Mesendoderm (in vitro differentiated cells): ENCODE measurements around the gene GNAS.

Experiments
- DNase-seq: peaks from one replicate; pipeline ENCODE4 v3.0.0; 2013
- H2AK5ac ChIP-seq: 2 replicates; pipeline ENCODE4 v1.6.1; 2013; ENCODE audit warnings: low read length, inconsistent platforms
- H2BK120ac ChIP-seq: 2 replicates; pipeline ENCODE4 v1.6.1; 2013; ENCODE audit warnings: low read depth, mild to moderate bottlenecking, low read length, moderate library complexity, mixed read lengths
- H2BK15ac ChIP-seq: replicated peaks from 2 replicates; pipeline ENCODE4 v1.6.1; 2013; ENCODE audit warnings: low read depth, mild to moderate bottlenecking, moderate library complexity
- H2BK5ac ChIP-seq: 2 replicates; pipeline ENCODE4 v1.6.1; 2013; ENCODE audit warnings: low read length, inconsistent platforms
- H3K18ac ChIP-seq: 2 replicates; pipeline ENCODE4 v1.6.1; 2013; ENCODE audit warnings: mild to moderate bottlenecking, low read length, mixed read lengths
- H3K23ac ChIP-seq: one replicate; pipeline ENCODE4 v1.6.1; 2013; ENCODE audit warnings: low read length
- H3K27ac ChIP-seq: 2 replicates; pipeline ENCODE4 v1.5.1; 2013; ENCODE audit warnings: low read depth, mild to moderate bottlenecking, inconsistent platforms, low read length, moderate library complexity
- H3K27me3 ChIP-seq: 2 replicates; pipeline ENCODE4 v1.6.1; 2013; ENCODE audit warnings: low read length, control low read depth, mild to moderate bottlenecking, inconsistent platforms; ENCODE audit not compliant: insufficient read depth, poor library complexity
- H3K36me3 ChIP-seq: 2 replicates; pipeline ENCODE4 v1.6.1; 2013; ENCODE audit warnings: low read length, inconsistent platforms; ENCODE audit not compliant: control insufficient read depth, insufficient read depth
- H3K4ac ChIP-seq: one replicate; pipeline ENCODE4 v1.6.1; 2013; ENCODE audit warnings: low read depth, mild to moderate bottlenecking, low read length, moderate library complexity
- H3K4me1 ChIP-seq: 2 replicates; pipeline ENCODE4 v1.6.1; 2013; ENCODE audit warnings: low read depth, low read length, inconsistent platforms; ENCODE audit not compliant: control insufficient read depth
- H3K4me2 ChIP-seq: 2 replicates; pipeline ENCODE4 v1.6.1; 2013; ENCODE audit warnings: low read length
- H3K4me3 ChIP-seq: 2 replicates; pipeline ENCODE4 v1.5.1; 2013; ENCODE audit warnings: mild to moderate bottlenecking, low read length
- H3K56ac ChIP-seq: one replicate; pipeline ENCODE4 v1.6.1; 2013; ENCODE audit warnings: low read length
- H3K79me1 ChIP-seq: 2 replicates; pipeline ENCODE4 v1.6.1; 2013; ENCODE audit warnings: low read length, inconsistent platforms
- H3K79me2 ChIP-seq: 2 replicates; pipeline ENCODE4 v1.6.1; 2013; ENCODE audit warnings: mild to moderate bottlenecking, low read length; ENCODE audit not compliant: control insufficient read depth, insufficient read depth
- H3K9ac ChIP-seq: 2 replicates; pipeline ENCODE4 v1.6.1; 2013; ENCODE audit warnings: low read length, inconsistent platforms
- H4K5ac ChIP-seq: one replicate; pipeline ENCODE4 v1.6.1; 2013; ENCODE audit warnings: low read length
- H4K8ac ChIP-seq: one replicate; pipeline ENCODE4 v1.6.1; 2013; ENCODE audit warnings: low read depth, mild to moderate bottlenecking, control low read depth, low read length, moderate library complexity
- WGBS: extraction: QIAGEN DNeasy Blood & Tissue Kit; methylation state at CpG from one replicate; pipeline ENCODE4 v1.1.7; 2013; ENCODE audit warnings: low lambda C conversion rate, missing lambda C conversion rate; ENCODE audit not compliant: insufficient coverage; ENCODE audit errors: extremely low coverage; 5-methylcytosine and 5-hydroxymethylcytosine counted together

Gene GNAS

DNA sequence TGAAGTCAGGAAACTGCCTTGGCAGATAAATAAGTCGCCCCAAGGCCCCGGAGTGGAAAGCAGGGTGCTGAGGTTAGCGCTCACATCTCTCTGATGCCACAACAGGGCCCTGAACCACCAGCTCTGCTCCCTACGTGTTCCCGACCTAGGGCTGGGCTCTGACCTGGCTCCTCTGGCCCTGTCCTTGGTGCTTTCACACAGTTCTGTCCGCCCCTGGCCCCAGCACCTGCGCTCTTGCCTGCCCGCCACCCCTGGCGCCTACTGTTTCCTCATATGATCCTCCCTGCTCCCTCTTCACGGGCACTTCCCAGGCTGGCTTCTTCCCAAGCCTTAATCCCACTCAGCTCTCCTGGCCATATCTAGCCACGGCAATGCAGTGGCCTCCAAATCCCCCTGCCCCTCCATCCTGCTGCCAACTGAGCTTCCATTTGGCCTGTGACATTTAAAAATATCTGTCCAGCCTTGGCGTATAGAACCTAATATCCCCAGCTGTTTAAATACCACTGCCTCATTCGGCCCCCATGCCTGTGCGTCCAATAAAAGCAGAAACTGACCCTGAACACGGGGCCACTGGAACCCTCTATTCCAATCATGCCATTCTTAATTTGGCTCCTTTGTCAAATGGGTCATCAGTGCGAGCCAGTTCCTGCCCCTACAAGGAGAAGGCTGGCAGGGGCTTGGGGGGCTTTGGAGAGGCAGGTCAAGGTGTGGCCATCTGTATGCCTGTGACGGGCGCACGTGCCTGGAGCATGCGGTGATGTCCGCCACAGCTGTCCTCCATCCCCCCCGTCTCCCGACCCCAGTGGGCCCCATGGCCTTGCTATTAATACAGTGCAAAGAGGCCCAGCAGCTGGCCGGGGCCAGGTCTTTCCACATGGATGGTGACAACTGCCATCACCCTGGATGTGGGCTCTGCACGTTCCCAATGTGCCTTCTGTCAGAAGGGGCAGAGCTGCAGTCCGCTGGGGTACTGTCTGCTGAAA, 29.5 kb upstream of the GNAS start:
- Histone ChIP-seq H2AK5ac (no peak overlapping the region), H4K8ac (no peak overlapping the region), H3K4me3 (no peak overlapping the region), H3K36me3 (peaks cover 3% of the 10 kb centered on the region), H3K56ac (no peak overlapping the region), H2BK15ac (no peak overlapping the region), H3K4me1 (no peaks in the 10 kb centered on the region), H2BK120ac (no peak overlapping the region), H3K4ac (no peak overlapping the region), H3K27ac (no peak overlapping the region), H3K18ac (no peak overlapping the region), H3K23ac (no peak overlapping the region), H4K5ac (no peak overlapping the region), H3K9ac (no peak overlapping the region), H3K79me1 (peaks cover 2% of the 10 kb centered on the region), H2BK5ac (no peak overlapping the region), H3K4me2 (no peak overlapping the region), H3K27me3 (no peaks in the 10 kb centered on the region), H3K79me2 (peaks cover 2% of the 10 kb centered on the region)
- no peak for DNase-seq
- WGBS: no CpG with 5 or more reads among the region's 26 CpGs

DNA sequence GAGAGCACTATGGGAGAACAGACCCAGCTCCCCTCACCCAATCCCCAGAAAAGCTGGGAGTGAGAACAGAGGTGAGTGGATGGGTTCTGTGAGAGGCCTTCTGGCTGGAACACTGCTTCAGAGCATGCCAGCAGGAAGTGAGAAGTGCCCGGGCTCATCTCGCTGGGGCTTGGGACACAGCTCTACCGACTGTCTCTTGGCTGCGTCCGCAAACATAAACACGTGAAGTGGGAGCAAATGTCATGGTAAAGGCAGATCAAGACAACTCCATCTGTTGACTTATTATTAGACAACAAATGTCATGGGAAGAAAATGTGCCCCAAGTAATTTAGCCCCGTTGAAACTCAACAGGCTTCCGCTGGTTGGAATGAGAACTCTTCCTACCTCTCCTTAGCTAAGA, 27.7 kb upstream of the GNAS start:
- H3K4ac ChIP-seq: no peak overlapping the region
- no peaks in the 10 kb centered on the region for H3K4me1 ChIP-seq
- no peak overlapping the region for H3K23ac ChIP-seq
- no peak for DNase-seq
- no peak overlapping the region for H4K8ac ChIP-seq
- no peak overlapping the region for H2BK120ac ChIP-seq
- no peak overlapping the region for H2AK5ac ChIP-seq
- H3K56ac ChIP-seq: no peak overlapping the region
- no peak overlapping the region for H3K9ac ChIP-seq
- H4K5ac ChIP-seq: no peak overlapping the region
- no CpG with 5 or more reads among the region's 8 CpGs for WGBS
- no peaks in the 10 kb centered on the region for H3K27me3 ChIP-seq
- peaks cover 2% of the 10 kb centered on the region for H3K36me3 ChIP-seq
- H2BK5ac ChIP-seq: no peak overlapping the region
- no peak overlapping the region for H3K4me3 ChIP-seq
- H3K4me2 ChIP-seq: no peak overlapping the region
- peaks cover 8% of the 10 kb centered on the region for H3K79me1 ChIP-seq
- no peak overlapping the region for H3K27ac ChIP-seq
- H2BK15ac ChIP-seq: no peak overlapping the region
- H3K79me2 ChIP-seq: peaks cover 5% of the 10 kb centered on the region
- H3K18ac ChIP-seq: no peak overlapping the region

DNA sequence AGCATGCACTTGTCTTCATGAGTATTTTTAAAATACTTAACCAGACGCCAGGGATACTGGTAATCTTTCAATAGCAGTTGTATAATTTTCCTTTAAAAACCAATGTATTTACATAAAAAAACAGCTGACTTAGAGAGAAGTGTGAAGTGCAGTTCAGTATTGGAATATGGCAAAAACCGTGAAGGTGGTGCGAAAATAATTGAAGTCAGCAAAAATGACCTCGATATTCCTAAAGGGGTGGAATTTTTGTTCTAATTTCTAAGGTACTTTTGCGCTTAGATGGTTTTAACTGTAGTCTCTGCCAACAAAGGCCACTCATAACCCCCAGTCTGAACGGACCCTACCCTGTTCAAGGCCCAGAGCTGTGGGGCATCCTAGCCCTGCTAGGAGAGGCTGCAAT, 27.1 kb upstream of the GNAS start:
- no peak overlapping the region for H3K23ac ChIP-seq
- H3K9ac ChIP-seq: no peak overlapping the region
- H3K4me2 ChIP-seq: no peak overlapping the region
- H3K27me3 ChIP-seq: no peaks in the 10 kb centered on the region
- no peaks in the 10 kb centered on the region for H3K4me1 ChIP-seq
- no peak overlapping the region for H3K18ac ChIP-seq
- whole genome bisulfite sequencing: no CpG with 5 or more reads among the region's 6 CpGs
- H4K8ac ChIP-seq: no peak overlapping the region
- no peak overlapping the region for H2AK5ac ChIP-seq
- no peak for DNase-seq
- no peak overlapping the region for H3K56ac ChIP-seq
- H2BK15ac ChIP-seq: no peak overlapping the region
- peaks cover 2% of the 10 kb centered on the region for H3K36me3 ChIP-seq
- H2BK120ac ChIP-seq: no peak overlapping the region
- no peak overlapping the region for H2BK5ac ChIP-seq
- H3K4me3 ChIP-seq: no peak overlapping the region
- H3K27ac ChIP-seq: no peak overlapping the region
- H4K5ac ChIP-seq: no peak overlapping the region
- no peak overlapping the region for H3K4ac ChIP-seq
- H3K79me1 ChIP-seq: peaks cover 8% of the 10 kb centered on the region
- peaks cover 9% of the 10 kb centered on the region for H3K79me2 ChIP-seq

DNA sequence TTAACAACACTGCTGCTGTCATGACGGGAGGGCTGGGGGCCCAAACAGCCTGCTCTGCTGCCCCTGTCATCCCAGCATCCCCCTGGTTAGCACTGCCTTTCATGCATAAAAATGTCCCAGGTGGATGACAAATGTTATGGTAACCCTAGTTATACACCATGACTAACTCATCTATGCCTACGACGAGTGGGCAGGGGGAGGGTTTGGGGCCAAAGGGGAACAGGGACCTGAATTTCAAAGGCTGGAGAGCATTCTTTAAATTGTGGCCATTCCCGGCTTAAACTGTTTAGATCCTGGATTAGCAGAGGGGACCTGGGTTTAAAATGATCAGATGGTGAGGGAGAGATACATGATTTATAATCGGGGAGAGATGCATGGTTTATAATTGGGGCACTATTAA, 26.2 kb upstream of the GNAS start:
- Histone ChIP-seq H4K8ac (no peak overlapping the region), H3K56ac (no peak overlapping the region), H3K4me1 (no peaks in the 10 kb centered on the region), H2BK5ac (no peak overlapping the region), H3K36me3 (peaks cover 2% of the 10 kb centered on the region), H3K9ac (no peak overlapping the region), H2AK5ac (no peak overlapping the region), H3K27me3 (no peaks in the 10 kb centered on the region), H3K4ac (no peak overlapping the region), H3K18ac (no peak overlapping the region), H2BK15ac (no peak overlapping the region), H3K79me2 (peaks cover 15% of the 10 kb centered on the region), H2BK120ac (no peak overlapping the region), H3K4me2 (no peak overlapping the region), H3K23ac (no peak overlapping the region), H3K79me1 (peaks cover 8% of the 10 kb centered on the region), H3K4me3 (no peak overlapping the region), H3K27ac (no peak overlapping the region), H4K5ac (no peak overlapping the region)
- peak; percentile 40 for DNase-seq
- no CpG with 5 or more reads among the region's 5 CpGs for WGBS

DNA sequence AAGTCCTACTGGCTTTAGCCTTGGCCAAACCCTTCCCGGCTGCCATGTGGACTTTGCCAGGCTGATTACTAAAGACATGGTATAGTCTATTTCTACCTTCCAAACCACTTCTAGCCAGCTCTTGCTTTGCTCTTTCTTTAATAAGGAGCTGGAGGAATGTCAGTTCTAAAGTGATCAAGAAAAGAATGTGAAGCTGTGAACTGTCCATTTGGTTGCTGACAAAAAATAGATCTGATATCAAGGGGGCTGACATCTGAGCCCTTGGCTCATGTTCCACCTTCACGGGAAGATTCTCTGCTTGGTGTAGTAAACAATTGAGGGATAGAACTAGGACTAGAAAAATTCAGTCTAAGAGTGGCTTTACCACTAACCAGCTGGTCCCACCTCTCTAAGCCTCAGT, 24.4 kb upstream of the GNAS start:
- no peaks in the 10 kb centered on the region for H3K4me1 ChIP-seq
- no peak overlapping the region for H3K18ac ChIP-seq
- no peak overlapping the region for H2AK5ac ChIP-seq
- H3K9ac ChIP-seq: no peak overlapping the region
- H3K23ac ChIP-seq: no peak overlapping the region
- H3K4me3 ChIP-seq: no peak overlapping the region
- H3K56ac ChIP-seq: no peak overlapping the region
- DNase-seq: no peak
- no peak overlapping the region for H3K4ac ChIP-seq
- no CpG with 5 or more reads among the region's 2 CpGs for WGBS
- no peak overlapping the region for H3K27ac ChIP-seq
- H2BK15ac ChIP-seq: no peak overlapping the region
- no peaks in the 10 kb centered on the region for H3K36me3 ChIP-seq
- H3K4me2 ChIP-seq: no peak overlapping the region
- no peak overlapping the region for H4K5ac ChIP-seq
- no peak overlapping the region for H2BK5ac ChIP-seq
- H4K8ac ChIP-seq: no peak overlapping the region
- peaks cover 8% of the 10 kb centered on the region for H3K79me1 ChIP-seq
- H3K79me2 ChIP-seq: peaks cover 24% of the 10 kb centered on the region
- no peaks in the 10 kb centered on the region for H3K27me3 ChIP-seq
- H2BK120ac ChIP-seq: no peak overlapping the region
